Measurements from ENCODE around the gene ALOXE3. TPM values are rescaled to one million over a fixed set of nuclear protein-coding genes. Genes with fewer than 3 reads are reported as not detected.
A peak's percentile ranks its signal among the peaks of the same experiment; 100 is the strongest.

ALOXE3 gene
- total and polyA plus RNA-seq, 2 donors: 1.2 TPM; not detected in 1

GRCh38 chr17:8150194-8151119, 32.1 kb upstream of the ALOXE3 start:
- Histone ChIP-seq H3K27ac (ENCODE audit: low read depth in 1 of 2, low read length in 1 of 2) (peak overlapping the region; percentile 47 to 72), H3K36me3 (ENCODE audit: control insufficient read depth in 2 of 2, insufficient read depth in 2 of 2, low read length in 1 of 2) (peaks cover 46 to 48% of the 10 kb centered on the region in 2 donors), H3K9me3 (ENCODE audit: control insufficient read depth in 2 of 2, insufficient read depth in 1 of 2, low read length in 1 of 2) (peaks cover 0 to 3% of the 10 kb centered on the region in 2 donors), H3K27me3 (ENCODE audit: control insufficient read depth in 2 of 2, insufficient read depth in 1 of 2, low read length in 1 of 2) (no peaks in the 10 kb centered on the region), H3K4me1 (ENCODE audit: control insufficient read depth in 2 of 2, insufficient read depth in 2 of 2, low read length in 2 of 2) (peaks cover 32 to 50% of the 10 kb centered on the region in 2 donors), H3K4me3 (ENCODE audit: low read length in 2 of 2) (peak overlapping the region; percentile 61 to 70)
- DNase-seq (ENCODE audit: low read depth in 6 of 9, low spot score in 9 of 9): no peak
- WGBS: 87% methylated on average over 18 of the region's 18 CpGs

GRCh38 chr17:8149419-8150193, 31.3 kb upstream of the ALOXE3 start:
- DNase-seq (ENCODE audit: low read depth in 6 of 9, low spot score in 9 of 9): no peak
- Histone ChIP-seq H3K4me1 (ENCODE audit: control insufficient read depth in 2 of 2, insufficient read depth in 2 of 2, low read length in 2 of 2) (peaks cover 24 to 42% of the 10 kb centered on the region in 2 donors), H3K4me3 (ENCODE audit: low read length in 2 of 2) (no peak overlapping the region), H3K9me3 (ENCODE audit: control insufficient read depth in 2 of 2, insufficient read depth in 1 of 2, low read length in 1 of 2) (peaks cover 0 to 3% of the 10 kb centered on the region in 2 donors), H3K27me3 (ENCODE audit: control insufficient read depth in 2 of 2, insufficient read depth in 1 of 2, low read length in 1 of 2) (no peaks in the 10 kb centered on the region), H3K36me3 (ENCODE audit: control insufficient read depth in 2 of 2, insufficient read depth in 2 of 2, low read length in 1 of 2) (peaks cover 49 to 50% of the 10 kb centered on the region in 2 donors), H3K27ac (ENCODE audit: low read depth in 1 of 2, low read length in 1 of 2) (no peak overlapping the region)
- WGBS: 98% methylated on average over 29 of the region's 29 CpGs

GRCh38 chr17:8148560-8148959, 30.2 kb upstream of the ALOXE3 start:
- H3K27ac ChIP-seq (ENCODE audit: low read depth in 1 of 2, low read length in 1 of 2): no peak overlapping the region
- peaks cover 0 to 3% of the 10 kb centered on the region in 2 donors for H3K9me3 ChIP-seq (ENCODE audit: control insufficient read depth in 2 of 2, insufficient read depth in 1 of 2, low read length in 1 of 2)
- no peak for DNase-seq (ENCODE audit: low read depth in 6 of 9, low spot score in 9 of 9)
- no peak overlapping the region for H3K4me3 ChIP-seq (ENCODE audit: low read length in 2 of 2)
- H3K4me1 ChIP-seq (ENCODE audit: control insufficient read depth in 2 of 2, insufficient read depth in 2 of 2, low read length in 2 of 2): peaks cover 17 to 32% of the 10 kb centered on the region in 2 donors
- H3K27me3 ChIP-seq (ENCODE audit: control insufficient read depth in 2 of 2, insufficient read depth in 1 of 2, low read length in 1 of 2): no peaks in the 10 kb centered on the region
- peaks cover 59 to 61% of the 10 kb centered on the region in 2 donors for H3K36me3 ChIP-seq (ENCODE audit: control insufficient read depth in 2 of 2, insufficient read depth in 2 of 2, low read length in 1 of 2)
- WGBS: 98% methylated on average over 13 of the region's 13 CpGs

GRCh38 chr17:8147805-8148404, 29.6 kb upstream of the ALOXE3 start:
- Histone ChIP-seq H3K4me3 (ENCODE audit: low read length in 2 of 2) (no peak overlapping the region), H3K9me3 (ENCODE audit: control insufficient read depth in 2 of 2, insufficient read depth in 1 of 2, low read length in 1 of 2) (peaks cover 0 to 3% of the 10 kb centered on the region in 2 donors), H3K27ac (ENCODE audit: low read depth in 1 of 2, low read length in 1 of 2) (no peak overlapping the region), H3K27me3 (ENCODE audit: control insufficient read depth in 2 of 2, insufficient read depth in 1 of 2, low read length in 1 of 2) (no peaks in the 10 kb centered on the region), H3K36me3 (ENCODE audit: control insufficient read depth in 2 of 2, insufficient read depth in 2 of 2, low read length in 1 of 2) (peaks cover 66% of the 10 kb centered on the region in 2 donors), H3K4me1 (ENCODE audit: control insufficient read depth in 2 of 2, insufficient read depth in 2 of 2, low read length in 2 of 2) (peaks cover 17 to 25% of the 10 kb centered on the region in 2 donors)
- no peak for DNase-seq (ENCODE audit: low read depth in 6 of 9, low spot score in 9 of 9)
- 97% methylated on average over 13 of the region's 13 CpGs for WGBS

GRCh38 chr17:8147141-8147804, 29.0 kb upstream of the ALOXE3 start:
- Histone ChIP-seq H3K27me3 (ENCODE audit: control insufficient read depth in 2 of 2, insufficient read depth in 1 of 2, low read length in 1 of 2) (no peaks in the 10 kb centered on the region), H3K9me3 (ENCODE audit: control insufficient read depth in 2 of 2, insufficient read depth in 1 of 2, low read length in 1 of 2) (peaks cover 0 to 3% of the 10 kb centered on the region in 2 donors), H3K4me1 (ENCODE audit: control insufficient read depth in 2 of 2, insufficient read depth in 2 of 2, low read length in 2 of 2) (peaks cover 11 to 19% of the 10 kb centered on the region in 2 donors), H3K36me3 (ENCODE audit: control insufficient read depth in 2 of 2, insufficient read depth in 2 of 2, low read length in 1 of 2) (peaks cover 72% of the 10 kb centered on the region in 2 donors), H3K4me3 (ENCODE audit: low read length in 2 of 2) (no peak overlapping the region), H3K27ac (ENCODE audit: low read depth in 1 of 2, low read length in 1 of 2) (no peak overlapping the region)
- WGBS: 96% methylated on average over 26 of the region's 26 CpGs
- DNase-seq (ENCODE audit: low read depth in 6 of 9, low spot score in 9 of 9): no peak

GRCh38 chr17:8146381-8147140, 28.2 kb upstream of the ALOXE3 start:
- no peak for DNase-seq (ENCODE audit: low read depth in 6 of 9, low spot score in 9 of 9)
- Histone ChIP-seq H3K4me1 (ENCODE audit: control insufficient read depth in 2 of 2, insufficient read depth in 2 of 2, low read length in 2 of 2) (peaks cover 11 to 12% of the 10 kb centered on the region in 2 donors), H3K4me3 (ENCODE audit: low read length in 2 of 2) (no peak overlapping the region), H3K9me3 (ENCODE audit: control insufficient read depth in 2 of 2, insufficient read depth in 1 of 2, low read length in 1 of 2) (peaks cover 0 to 3% of the 10 kb centered on the region in 2 donors), H3K36me3 (ENCODE audit: control insufficient read depth in 2 of 2, insufficient read depth in 2 of 2, low read length in 1 of 2) (peaks cover 74 to 79% of the 10 kb centered on the region in 2 donors), H3K27ac (ENCODE audit: low read depth in 1 of 2, low read length in 1 of 2) (no peak overlapping the region), H3K27me3 (ENCODE audit: control insufficient read depth in 2 of 2, insufficient read depth in 1 of 2, low read length in 1 of 2) (no peaks in the 10 kb centered on the region)
- 98% methylated on average over 14 of the region's 14 CpGs for WGBS

- Histone ChIP-seq H3K4me3 (ENCODE audit: low read length in 2 of 2) (no peak overlapping the region), H3K4me1 (ENCODE audit: control insufficient read depth in 2 of 2, insufficient read depth in 2 of 2, low read length in 2 of 2) (peaks cover 6 to 8% of the 10 kb centered on the region in 2 donors), H3K27me3 (ENCODE audit: control insufficient read depth in 2 of 2, insufficient read depth in 1 of 2, low read length in 1 of 2) (no peaks in the 10 kb centered on the region), H3K27ac (ENCODE audit: low read depth in 1 of 2, low read length in 1 of 2) (no peak overlapping the region), H3K9me3 (ENCODE audit: control insufficient read depth in 2 of 2, insufficient read depth in 1 of 2, low read length in 1 of 2) (peaks cover 0 to 3% of the 10 kb centered on the region in 2 donors), H3K36me3 (ENCODE audit: control insufficient read depth in 2 of 2, insufficient read depth in 2 of 2, low read length in 1 of 2) (peaks cover 81 to 86% of the 10 kb centered on the region in 2 donors)
- WGBS: 98% methylated on average over 12 of the region's 12 CpGs
- no peak for DNase-seq (ENCODE audit: low read depth in 6 of 9, low spot score in 9 of 9)
Observed at GRCh38 chr17:8145811-8146210, 27.5 kb upstream of the ALOXE3 start.
